SH-SY5Y (cell line): ENCODE results near the gene USP37.

Source experiments
- GATA2 ChIP-seq: IDR thresholded peaks from 2 replicates; pipeline ENCODE4 v1.6.1; 2011; ENCODE audit warnings: mild to moderate bottlenecking, low read depth, low read length
- GATA3 ChIP-seq: IDR thresholded peaks from 2 replicates; pipeline ENCODE4 v1.6.1; 2011; ENCODE audit warnings: low read depth, mild to moderate bottlenecking, low read length, moderate library complexity

DNA sequence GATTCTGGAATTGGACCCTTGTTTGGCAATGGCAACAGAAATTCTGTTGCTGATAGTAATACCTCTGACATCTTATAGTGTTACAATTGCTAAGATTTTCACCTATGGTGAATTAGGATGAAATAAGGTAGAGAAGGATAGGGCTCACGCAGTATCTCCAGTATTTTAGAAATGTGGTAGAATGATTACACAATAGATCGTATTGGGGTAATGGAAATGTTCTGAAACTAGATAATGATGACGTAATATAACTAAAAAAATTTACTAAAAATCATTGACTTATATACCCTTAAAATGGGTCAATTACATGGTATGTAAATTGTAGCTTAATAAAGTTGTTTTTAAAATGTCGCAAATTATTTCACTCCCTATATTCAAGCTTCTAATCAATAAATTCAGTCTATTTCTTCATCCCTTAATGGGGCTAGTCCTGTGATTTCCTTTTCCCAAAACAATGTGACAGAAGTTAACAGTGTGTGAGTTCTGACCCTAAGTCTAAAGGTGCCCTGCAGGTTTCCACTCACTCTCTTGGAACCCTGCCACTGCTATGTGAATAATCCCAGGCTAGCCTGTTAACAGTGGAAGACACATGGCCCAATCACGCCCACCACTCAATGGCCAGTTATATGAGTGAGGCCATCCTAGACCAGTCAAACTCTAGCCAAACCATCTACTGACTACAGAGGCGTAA lies 31.2 kb downstream of the USP37 start:
- no peak for TF ChIP-seq GATA2
- TF ChIP-seq GATA3: no peak
